Esophagus mucosa (tissue), 1 donor: ENCODE measurements around the gene NKIRAS1. TPM values are rescaled to one million over a fixed set of nuclear protein-coding genes. Genes with fewer than 3 reads are reported as not detected.
"Not testable (repeated sequence)": the region's sequence is repeated elsewhere in the genome, so short reads cannot be mapped to it uniquely, and the experiment has no call there.

Experiments used
- ATAC-seq: fragments of 200-7000 bp; cut with Tn5 transposase; one replicate; pipeline ENCODE4 v1.9.1; 2020
- total RNA-seq: library from RNA; stranded (reverse); gene quantifications from one replicate; pipeline ENCODE4 v1.2.4, GENCODE V29; 2023
- donor health status: DM: yes; HTN: yes; CAD: no.

Gene NKIRAS1
- total RNA-seq, 1 donor from 2014 or later = 4.1 TPM

DNA sequence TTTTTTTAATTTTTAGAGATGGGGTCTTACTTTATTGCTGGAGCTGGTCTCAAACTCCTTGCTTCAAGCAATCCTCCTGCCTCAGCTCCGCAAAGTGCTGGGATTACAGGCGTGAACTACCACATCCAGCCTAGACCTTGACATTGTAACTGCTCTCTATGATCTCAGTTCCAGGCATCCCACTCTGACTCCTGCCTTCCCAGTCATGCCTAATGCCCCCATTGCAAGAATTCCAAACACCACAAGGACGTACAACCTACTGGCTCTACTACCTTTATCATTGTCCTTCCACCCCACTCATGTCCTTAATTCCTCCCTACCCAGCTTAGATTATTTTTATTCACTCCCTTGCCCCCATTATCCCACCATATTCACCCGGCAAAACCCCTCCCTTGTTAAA is 21.6 kb downstream of the NKIRAS1 start:
- ATAC-seq = no peak

DNA sequence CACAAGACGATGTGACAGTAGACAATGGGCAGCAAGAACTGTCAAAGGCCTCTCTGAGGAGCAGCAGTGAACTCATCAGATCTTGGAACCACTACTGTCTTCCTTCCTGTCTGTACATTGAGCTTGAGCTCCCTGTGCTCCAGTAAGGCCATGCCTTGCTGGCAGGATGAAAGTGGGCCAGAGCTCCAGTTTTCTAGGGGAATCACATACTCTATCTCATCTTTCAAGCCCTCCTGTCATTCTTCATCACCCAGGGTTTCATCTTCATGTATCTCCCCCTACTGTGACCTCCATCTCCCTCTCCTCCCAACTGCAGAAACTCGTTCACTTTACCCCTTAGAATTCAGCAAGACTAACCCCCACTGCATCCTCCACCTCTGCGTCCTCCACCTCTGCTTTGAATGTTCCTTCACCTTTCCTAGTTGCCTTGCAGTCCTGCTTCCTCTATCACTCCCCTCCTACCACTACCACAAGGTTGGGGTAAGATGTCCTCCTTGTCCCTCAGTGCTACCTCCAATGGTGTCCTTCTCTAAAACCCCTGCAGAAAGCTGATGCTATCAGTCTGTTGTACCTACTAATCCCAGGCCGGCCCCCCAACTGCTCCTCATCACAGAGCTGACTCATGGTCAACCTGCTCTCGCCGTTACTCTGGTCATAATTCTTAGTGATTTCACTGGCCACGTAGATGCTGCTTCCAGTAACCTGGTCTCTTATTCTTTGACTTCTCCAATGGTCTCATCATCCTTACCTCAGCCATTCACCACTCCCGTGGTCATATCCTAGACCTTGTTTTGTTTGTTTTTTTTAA is 22.3 kb downstream of the NKIRAS1 start:
- ATAC-seq = no peak

DNA sequence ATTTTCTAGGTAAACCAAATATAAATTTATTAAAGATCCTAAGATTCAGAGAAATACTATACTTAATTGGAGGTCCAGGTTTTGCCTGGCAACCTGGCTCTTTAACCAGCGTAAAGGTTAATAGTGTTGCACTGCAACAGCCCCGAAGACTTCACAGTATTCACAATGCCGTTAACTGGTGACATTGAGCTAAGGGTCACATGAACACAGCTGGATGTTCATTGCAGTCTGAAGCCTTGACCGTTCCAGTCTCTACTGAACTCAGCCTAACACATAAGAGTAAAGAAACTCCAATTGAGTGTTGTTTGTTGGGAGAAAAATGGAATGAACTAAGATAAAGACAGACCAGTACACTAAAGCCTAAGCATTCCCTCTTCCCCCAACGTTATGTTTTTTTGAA is 26.8 kb downstream of the NKIRAS1 start:
- ATAC-seq = no peak

DNA sequence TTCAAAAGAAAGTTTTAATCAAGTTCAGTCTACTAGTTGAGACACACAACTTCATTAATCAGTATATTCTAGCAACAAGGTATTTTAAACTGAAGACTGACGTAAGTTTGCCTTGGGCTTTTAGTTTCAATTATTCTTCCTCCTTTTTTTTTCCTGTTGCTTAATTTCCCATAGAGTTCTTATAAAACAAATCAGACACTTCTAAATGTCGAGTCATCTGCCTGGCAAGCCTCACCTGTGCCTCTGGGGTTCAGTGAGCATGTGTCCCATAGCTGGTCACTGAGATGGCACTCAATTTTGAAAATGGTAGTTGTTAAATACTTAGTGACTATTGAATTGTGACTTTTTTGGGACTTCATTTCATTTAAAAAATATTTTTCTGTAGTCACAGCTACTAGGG is 27.4 kb downstream of the NKIRAS1 start:
- ATAC-seq = peak; percentile 73

DNA sequence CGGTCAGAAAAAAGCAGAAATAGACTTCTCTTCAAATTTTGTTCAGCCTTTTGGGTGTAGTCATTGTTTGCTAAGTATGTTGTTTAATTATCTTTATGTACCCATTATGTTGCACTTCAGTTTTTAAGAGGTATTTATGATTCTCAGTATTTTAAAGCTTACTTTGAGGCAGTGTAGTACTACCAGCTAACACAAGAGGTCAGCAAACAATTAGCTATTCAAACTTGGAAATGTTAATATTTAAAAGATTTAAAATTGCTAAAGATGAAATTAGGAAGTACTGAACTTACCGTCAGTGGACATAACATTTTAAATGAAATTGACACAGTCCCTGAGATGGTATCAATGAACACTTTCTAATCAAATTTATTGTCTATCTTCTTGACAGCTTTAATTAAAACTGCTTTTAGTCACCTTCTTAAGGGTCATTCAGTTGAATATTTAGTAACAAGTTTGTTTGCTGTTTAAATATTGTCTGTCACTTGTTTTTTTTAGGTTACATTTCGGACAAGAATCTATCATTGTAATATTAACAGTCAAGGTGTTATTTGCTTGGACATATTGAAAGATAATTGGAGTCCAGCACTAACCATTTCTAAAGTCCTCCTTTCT is 28.1 kb downstream of the NKIRAS1 start:
- no peak for ATAC-seq

- ATAC-seq = no peak
Measured at GRCh38 chr3:23886311-23886710, 30.5 kb downstream of the NKIRAS1 start.

DNA sequence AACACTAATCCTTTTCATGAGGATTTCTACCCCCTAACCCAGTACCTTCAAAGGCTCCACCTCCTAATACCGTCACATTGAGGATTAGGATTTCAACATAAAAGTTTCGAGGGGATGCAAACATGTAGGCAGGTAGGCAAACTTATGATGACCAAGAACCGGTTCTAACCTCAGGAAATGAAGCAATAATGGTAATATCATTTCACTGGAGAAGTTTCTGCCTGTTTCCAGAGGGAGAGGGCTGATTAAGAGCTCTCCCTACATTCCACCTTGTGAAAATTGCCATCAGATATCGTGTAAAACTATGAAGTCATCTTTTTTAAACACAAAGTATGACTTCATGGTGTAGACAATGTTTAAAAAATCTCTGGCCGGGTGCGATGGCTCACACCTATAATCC is 31.6 kb downstream of the NKIRAS1 start:
- ATAC-seq = peak; percentile 34

DNA sequence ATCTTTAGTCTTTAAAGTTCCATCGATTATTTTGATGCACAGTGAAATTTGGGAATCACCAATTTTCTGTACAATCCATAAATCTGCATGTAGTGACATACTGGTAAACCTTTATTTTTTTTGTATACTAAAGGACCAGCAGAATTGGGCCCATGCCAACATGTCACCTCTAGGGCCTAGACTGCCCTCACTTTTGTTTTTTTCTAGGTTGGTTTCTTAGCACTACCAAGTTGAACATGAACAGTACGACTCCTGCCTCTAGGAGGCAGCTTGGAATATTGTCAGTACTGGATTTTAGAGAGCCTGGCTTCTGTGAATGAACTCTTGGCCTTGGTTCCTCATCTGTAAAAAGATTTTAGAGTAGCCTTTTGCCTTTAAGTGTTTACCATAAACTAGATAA is 32.3 kb downstream of the NKIRAS1 start:
- ATAC-seq = no peak

DNA sequence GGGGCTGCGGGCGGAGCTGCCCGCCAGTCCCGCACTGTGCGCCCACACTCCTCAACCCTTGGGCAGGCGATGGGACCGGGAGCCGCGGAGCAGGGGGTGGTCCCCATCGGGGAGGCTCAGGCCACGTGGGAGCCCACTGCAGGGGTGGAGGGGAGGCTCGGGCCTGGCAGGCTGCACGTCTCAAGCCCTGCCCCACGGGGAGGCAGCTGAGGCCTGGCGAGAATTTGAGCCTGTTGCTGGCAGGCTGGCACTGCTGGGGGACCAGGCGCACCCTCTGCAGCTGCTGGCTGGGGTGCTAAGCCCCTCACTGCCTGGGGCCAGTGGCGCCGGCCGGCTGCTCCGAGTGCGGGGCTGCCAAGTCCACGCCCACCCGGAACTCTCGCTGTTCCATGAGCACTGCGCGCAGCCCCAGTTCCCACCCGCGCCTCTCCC is 34.3 kb downstream of the NKIRAS1 start:
- no peak for ATAC-seq

DNA sequence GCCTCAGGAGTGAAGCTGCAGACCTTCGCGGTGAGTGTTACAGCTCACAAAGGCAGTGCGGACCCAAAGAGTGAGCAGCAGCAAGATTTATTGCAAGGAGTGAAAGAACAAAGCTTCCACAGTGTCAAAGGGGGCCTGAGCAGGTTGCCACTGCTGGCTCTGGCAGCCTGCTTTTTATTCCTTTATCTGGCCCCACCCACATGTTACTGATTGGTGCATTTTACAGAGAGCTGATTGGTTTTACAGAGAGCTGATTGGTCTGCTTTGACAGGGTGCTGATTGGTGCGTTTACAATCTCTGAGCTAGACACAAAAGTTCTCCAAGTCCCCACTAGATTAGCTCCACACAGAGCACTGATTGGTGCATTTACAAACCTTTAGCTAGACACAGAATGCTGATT is 34.8 kb downstream of the NKIRAS1 start:
- ATAC-seq = not testable (repeated sequence)

GRCh38 chr3:23880703-23881339 is 36.0 kb downstream of the NKIRAS1 start:
- no peak for ATAC-seq

DNA sequence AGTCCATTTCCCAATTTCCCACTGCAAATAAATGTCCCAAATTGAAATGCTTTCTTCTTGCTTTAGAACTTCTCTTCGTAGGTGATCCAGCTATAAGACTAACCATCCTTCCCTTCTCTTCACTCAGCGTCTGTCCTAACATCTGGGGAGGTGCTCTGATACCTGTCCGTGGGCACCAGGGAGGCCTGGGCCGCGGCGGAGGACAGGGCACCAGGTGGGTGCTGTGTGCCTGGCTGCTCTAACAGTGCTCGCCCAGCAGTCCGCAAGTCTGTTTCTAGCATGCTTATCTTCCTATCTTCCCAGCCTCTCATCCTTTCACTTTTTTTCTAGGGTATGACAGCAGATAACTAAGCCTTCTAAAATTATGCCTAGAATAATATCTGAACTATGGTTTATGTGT is 37.3 kb downstream of the NKIRAS1 start:
- ATAC-seq = no peak

GRCh38 chr3:23877329-23877980 is 39.3 kb downstream of the NKIRAS1 start:
- no peak for ATAC-seq

- no peak for ATAC-seq
Measured at GRCh38 chr3:23876923-23877322, 39.9 kb downstream of the NKIRAS1 start.

DNA sequence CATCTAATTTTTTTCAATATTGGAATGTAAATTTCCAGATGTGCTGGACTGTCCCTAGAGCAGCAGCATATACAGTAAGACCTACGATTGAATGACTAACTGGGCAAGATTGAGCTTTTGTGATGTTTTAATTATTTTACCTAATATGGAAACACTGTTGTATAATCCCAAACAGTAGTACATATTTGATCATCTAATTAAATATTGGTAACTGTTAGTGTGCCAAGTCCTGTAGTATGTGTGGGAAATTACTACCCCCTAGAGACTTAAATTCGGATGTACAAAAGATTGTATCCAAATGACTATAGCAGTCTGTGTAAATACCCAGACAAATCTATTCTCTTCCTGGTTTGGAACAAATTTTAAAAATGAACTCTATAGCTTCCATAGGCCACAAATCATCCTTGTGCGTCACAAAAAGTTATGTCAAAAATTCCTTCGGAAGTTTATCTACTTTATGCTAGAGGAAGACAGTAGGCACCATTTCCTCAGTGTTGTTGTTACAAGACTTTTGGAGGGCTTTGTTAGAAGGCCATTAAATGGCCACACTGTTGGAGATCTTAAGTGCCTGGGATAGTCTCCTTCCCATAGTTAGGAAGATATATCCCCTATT is 41.6 kb downstream of the NKIRAS1 start:
- ATAC-seq = no peak

GRCh38 chr3:23874359-23875112 is 42.3 kb downstream of the NKIRAS1 start:
- peak; percentile 51 for ATAC-seq

GRCh38 chr3:23873941-23874340 is 42.8 kb downstream of the NKIRAS1 start:
- no peak for ATAC-seq

DNA sequence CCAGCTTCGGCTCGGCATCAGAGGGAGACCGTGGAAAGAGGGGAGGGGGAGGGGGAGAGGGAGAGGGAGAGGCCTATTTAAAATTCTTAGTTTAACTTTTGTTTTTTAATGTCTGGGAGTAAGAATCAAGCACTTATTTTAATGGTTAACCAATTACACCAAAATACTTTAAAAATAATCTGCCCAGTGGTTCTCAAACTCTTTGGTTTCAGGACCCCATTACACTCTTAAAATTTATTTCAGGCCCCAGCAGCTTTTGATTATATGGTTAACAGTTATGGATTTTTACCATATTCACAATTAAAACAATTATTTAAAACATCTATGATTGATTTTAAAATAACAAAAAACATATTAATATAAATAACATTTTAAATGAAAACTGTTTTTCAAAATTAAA is 44.5 kb downstream of the NKIRAS1 start:
- ATAC-seq = no peak

DNA sequence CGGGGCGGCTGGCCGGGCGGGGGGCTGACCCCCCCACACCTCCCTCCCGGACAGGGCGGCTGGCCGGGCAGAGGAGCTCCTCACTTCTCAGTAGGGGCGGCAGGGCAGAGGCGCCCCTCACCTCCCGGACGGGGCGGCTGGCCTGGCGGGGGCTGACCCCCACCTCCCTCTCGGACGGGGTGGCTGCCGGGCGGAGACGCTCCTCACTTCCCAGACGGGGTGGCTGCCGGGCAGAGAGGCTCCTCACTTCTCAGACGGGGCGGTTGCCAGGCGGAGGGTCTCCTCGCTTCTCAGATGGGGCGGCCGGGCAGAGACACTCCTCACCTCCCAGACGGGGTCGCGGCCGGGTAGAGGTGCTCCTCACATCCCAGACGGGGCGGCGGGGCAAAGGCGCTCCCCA is 45.4 kb downstream of the NKIRAS1 start:
- ATAC-seq = not testable (repeated sequence)

- not testable (repeated sequence) for ATAC-seq
Measured at GRCh38 chr3:23870663-23871043, 46.1 kb downstream of the NKIRAS1 start.

DNA sequence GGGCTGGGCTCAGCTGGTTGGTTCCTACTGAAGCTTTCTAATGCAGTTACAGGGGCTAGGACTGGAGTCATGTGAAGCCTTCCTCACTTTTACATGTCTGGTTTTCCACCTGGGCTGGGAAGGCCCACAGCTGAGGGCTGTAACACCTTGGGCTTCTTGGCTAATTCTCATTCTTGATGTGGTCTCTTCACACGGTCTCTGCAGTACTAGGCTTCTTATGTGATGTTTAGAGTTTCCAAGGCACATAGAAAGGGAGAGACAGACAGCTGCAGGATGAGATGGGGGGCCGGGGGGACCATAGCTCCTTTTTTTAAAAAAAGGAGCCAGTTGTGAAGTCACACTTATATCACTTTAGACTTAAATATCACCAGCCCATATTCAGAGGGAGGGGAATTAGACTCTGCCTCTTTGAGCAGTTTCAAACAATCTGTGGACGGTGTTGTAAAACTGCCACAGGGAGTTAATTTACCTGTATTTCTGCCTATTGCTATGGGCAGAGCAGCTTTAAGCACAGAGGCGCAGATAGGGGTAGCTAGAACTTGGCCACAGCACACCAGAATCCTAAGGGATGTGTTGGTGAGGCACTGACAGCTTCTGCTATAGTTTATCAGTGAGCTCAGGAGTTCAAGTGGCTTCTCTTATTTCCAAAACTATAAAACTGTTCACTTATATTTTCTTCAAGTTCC is 46.7 kb downstream of the NKIRAS1 start:
- ATAC-seq = no peak
